Fibroblast of lung (primary cell): ENCODE results near the gene ALDH4A1.

Experiments used
- EZH2 ChIP-seq: IDR thresholded peaks from 2 replicates; pipeline ENCODE4 v1.5.1; 2012; ENCODE audit warnings: low read length, control low read depth, mild to moderate bottlenecking; ENCODE audit errors: missing control alignments
- TF ChIP-seq, protein P1 (sequence below), 2 donors: IDR thresholded peaks in 1 of 2; conservative IDR thresholded peaks in 1 of 2; 1 replicate in 1 of 2; 2 replicates in 1 of 2; pipeline ENCODE4 v1.5.1; 2011 to 2012; ENCODE audit warnings: low read length in 2 of 2, control low read depth in 1 of 2, inconsistent platforms in 1 of 2, low read depth in 1 of 2, mild to moderate bottlenecking in 1 of 2

GRCh38 chr1:18882486-18882885, 19.9 kb downstream of the ALDH4A1 start:
- TF ChIP-seq, protein P1, sequence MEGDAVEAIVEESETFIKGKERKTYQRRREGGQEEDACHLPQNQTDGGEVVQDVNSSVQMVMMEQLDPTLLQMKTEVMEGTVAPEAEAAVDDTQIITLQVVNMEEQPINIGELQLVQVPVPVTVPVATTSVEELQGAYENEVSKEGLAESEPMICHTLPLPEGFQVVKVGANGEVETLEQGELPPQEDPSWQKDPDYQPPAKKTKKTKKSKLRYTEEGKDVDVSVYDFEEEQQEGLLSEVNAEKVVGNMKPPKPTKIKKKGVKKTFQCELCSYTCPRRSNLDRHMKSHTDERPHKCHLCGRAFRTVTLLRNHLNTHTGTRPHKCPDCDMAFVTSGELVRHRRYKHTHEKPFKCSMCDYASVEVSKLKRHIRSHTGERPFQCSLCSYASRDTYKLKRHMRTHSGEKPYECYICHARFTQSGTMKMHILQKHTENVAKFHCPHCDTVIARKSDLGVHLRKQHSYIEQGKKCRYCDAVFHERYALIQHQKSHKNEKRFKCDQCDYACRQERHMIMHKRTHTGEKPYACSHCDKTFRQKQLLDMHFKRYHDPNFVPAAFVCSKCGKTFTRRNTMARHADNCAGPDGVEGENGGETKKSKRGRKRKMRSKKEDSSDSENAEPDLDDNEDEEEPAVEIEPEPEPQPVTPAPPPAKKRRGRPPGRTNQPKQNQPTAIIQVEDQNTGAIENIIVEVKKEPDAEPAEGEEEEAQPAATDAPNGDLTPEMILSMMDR (conservative IDR thresholded peaks at IDR 0.05 in 1 of 2, IDR thresholded peaks at IDR 0.05 in 1 of 2; ENCODE audit: low read depth in 1 of 2, low read length in 2 of 2) = no peak
- TF ChIP-seq EZH2 = no peak
